Vagina (tissue), 2 donors: ENCODE measurements around the gene STK26. TPM values are rescaled to one million over a fixed set of nuclear protein-coding genes. Genes with fewer than 3 reads are reported as not detected.

Experiments used
- DNase-seq, 2 donors: peaks; one replicate each; pipeline ENCODE4 v3.0.0-alpha.2; 2017; ENCODE audit errors: extremely low spot score in 2 of 2
- H3K27ac ChIP-seq: fragments of 200-600 bp; sonication (generic); one replicate; pipeline ENCODE4 v1.5.1; 2019
- H3K27me3 ChIP-seq: fragments of 200-600 bp; sonication (generic); one replicate; pipeline ENCODE4 v1.5.1; 2019
- H3K36me3 ChIP-seq, 2 donors: fragments of 200-600 bp; sonication (generic); one replicate each; pipeline ENCODE4 v1.5.1; 2017 to 2019
- H3K4me1 ChIP-seq: fragments of 200-600 bp; sonication (generic); one replicate; pipeline ENCODE4 v1.5.1; 2019
- H3K4me3 ChIP-seq, 2 donors: fragments of 200-600 bp; sonication (generic); 1 replicate in 1 of 2; 2 replicates in 1 of 2; pipeline ENCODE4 v1.5.1; 2016 to 2019
- H3K9me3 ChIP-seq: fragments of 200-600 bp; sonication (generic); one replicate; pipeline ENCODE4 v1.5.1; 2019
- POLR2A ChIP-seq, 2 donors: fragments of 450-650 bp; IDR thresholded peaks; one replicate each; pipeline ENCODE4 v1.6.1; 2017; ENCODE audit warnings: antibody characterized with exemption in 2 of 2, mild to moderate bottlenecking in 2 of 2, moderate library complexity in 2 of 2
- POLR2AphosphoS5 ChIP-seq, 2 donors: sonication (generic); formaldehyde crosslinking; IDR thresholded peaks; one replicate each; pipeline ENCODE4 v1.9.0; 2017; ENCODE audit warnings: antibody characterized with exemption in 2 of 2, mild to moderate bottlenecking in 2 of 2, low read depth in 1 of 2; ENCODE audit not compliant: insufficient read depth in 1 of 2
- intact Hi-C: fragments of 100-400 bp; cut with DNase I; formaldehyde crosslinking; loops from one replicate; pipeline ENCODE4 v1.15.1; 2023
- total RNA-seq: library from RNA; depleted of rRNA; stranded (reverse); fragments of >200 nt; gene quantifications from one replicate; pipeline ENCODE4 v1.2.3, GENCODE V29; 2016
- TF ChIP-seq, protein P1 (sequence below), 3 experiments: fragments of 450-650 bp in 2 of 3; fragments of 200-600 bp in 1 of 3; sonication (generic) in 1 of 3; IDR thresholded peaks; one replicate each; pipeline ENCODE4 v1.5.1; 2017 to 2019; ENCODE audit warnings: antibody characterized with exemption in 3 of 3, mild to moderate bottlenecking in 2 of 3, moderate library complexity in 2 of 3

STK26 gene
- total RNA-seq, 1 donor from 2014 or later = 18.9 TPM

- no peaks in the 10 kb centered on the region for H3K27me3 ChIP-seq
- H3K36me3 ChIP-seq = no peaks in the 10 kb centered on the region
- no peaks in the 10 kb centered on the region for H3K9me3 ChIP-seq
- no peaks in the 10 kb centered on the region for H3K4me1 ChIP-seq
- no peak overlapping the region for H3K27ac ChIP-seq
- intact Hi-C loops = no loop called here
- no peak overlapping the region for H3K4me3 ChIP-seq
- TF ChIP-seq POLR2A (IDR thresholded peaks at IDR 0.05) (no peak), POLR2AphosphoS5 (IDR thresholded peaks at IDR 0.05; ENCODE audit: insufficient read depth in 1 of 2, low read depth in 1 of 2) (no peak)
- TF ChIP-seq, protein P1, sequence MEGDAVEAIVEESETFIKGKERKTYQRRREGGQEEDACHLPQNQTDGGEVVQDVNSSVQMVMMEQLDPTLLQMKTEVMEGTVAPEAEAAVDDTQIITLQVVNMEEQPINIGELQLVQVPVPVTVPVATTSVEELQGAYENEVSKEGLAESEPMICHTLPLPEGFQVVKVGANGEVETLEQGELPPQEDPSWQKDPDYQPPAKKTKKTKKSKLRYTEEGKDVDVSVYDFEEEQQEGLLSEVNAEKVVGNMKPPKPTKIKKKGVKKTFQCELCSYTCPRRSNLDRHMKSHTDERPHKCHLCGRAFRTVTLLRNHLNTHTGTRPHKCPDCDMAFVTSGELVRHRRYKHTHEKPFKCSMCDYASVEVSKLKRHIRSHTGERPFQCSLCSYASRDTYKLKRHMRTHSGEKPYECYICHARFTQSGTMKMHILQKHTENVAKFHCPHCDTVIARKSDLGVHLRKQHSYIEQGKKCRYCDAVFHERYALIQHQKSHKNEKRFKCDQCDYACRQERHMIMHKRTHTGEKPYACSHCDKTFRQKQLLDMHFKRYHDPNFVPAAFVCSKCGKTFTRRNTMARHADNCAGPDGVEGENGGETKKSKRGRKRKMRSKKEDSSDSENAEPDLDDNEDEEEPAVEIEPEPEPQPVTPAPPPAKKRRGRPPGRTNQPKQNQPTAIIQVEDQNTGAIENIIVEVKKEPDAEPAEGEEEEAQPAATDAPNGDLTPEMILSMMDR (IDR thresholded peaks at IDR 0.05) = peak; percentile 4 to 18 (median 18)
- no peak for DNase-seq
Measured at GRCh38 chrX:132071254-132071653, 48.2 kb downstream of the STK26 start.

DNA sequence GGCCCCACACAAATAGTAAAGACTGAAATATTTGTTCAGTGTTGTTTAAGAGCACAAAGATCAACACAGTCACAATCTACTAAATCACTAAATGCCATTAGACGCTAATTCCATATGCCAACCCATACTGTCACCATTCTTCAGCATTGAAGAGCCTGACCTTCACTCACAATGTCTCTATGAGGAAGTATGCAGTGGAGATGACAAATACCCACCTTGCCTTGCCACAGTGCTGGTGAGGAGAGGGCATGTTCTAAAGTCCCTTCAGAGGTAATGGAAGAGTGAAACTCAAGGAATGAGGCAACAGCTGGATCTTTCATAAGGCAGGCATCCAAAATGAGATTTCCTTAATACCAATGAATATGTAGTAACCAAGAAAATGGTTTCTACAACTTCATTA lies 54.3 kb downstream of the STK26 start:
- no peaks in the 10 kb centered on the region for H3K36me3 ChIP-seq
- intact Hi-C loops = no loop called here
- TF ChIP-seq POLR2A (IDR thresholded peaks at IDR 0.05) (no peak), POLR2AphosphoS5 (IDR thresholded peaks at IDR 0.05; ENCODE audit: insufficient read depth in 1 of 2, low read depth in 1 of 2) (no peak)
- TF ChIP-seq, protein P1 (IDR thresholded peaks at IDR 0.05) = no peak
- no peak overlapping the region for H3K4me3 ChIP-seq
- DNase-seq = no peak
- no peaks in the 10 kb centered on the region for H3K4me1 ChIP-seq
- H3K27ac ChIP-seq = no peak overlapping the region
- no peaks in the 10 kb centered on the region for H3K27me3 ChIP-seq
- no peaks in the 10 kb centered on the region for H3K9me3 ChIP-seq

DNA sequence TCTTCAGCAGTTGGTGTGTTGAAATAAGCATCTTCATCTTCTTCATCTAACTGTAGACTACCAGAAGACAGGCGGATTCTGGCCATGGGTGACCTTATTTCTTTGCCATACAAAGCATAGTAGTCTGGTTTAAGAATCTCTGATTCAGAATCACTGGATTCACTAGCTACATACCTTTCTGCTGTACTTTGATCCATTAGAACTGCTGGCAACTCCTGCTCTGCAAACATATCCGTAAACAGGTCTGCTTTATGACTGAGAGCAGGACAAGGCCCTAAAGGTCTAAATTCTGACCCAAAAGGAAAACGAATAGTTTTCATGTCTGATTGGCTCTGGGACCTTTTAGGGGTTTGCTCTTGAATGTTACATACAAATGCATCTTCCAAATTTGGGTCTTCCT lies 54.8 kb downstream of the STK26 start:
- TF ChIP-seq POLR2AphosphoS5 (IDR thresholded peaks at IDR 0.05; ENCODE audit: insufficient read depth in 1 of 2, low read depth in 1 of 2) (no peak), POLR2A (IDR thresholded peaks at IDR 0.05) (no peak)
- TF ChIP-seq, protein P1 (IDR thresholded peaks at IDR 0.05) = no peak
- H3K27ac ChIP-seq = no peak overlapping the region
- intact Hi-C loops = no loop called here

GRCh38 chrX:132085786-132086185 lies 62.7 kb downstream of the STK26 start:
- TF ChIP-seq, protein P1 (IDR thresholded peaks at IDR 0.05) = no peak
- Histone ChIP-seq H3K27ac (no peak overlapping the region), H3K27me3 (no peaks in the 10 kb centered on the region), H3K4me3 (no peak overlapping the region), H3K9me3 (no peaks in the 10 kb centered on the region), H3K4me1 (no peaks in the 10 kb centered on the region), H3K36me3 (no peaks in the 10 kb centered on the region)
- no peak for DNase-seq
- intact Hi-C loops = no loop called here

More for the DNA sequence above, 54.8 kb downstream of the STK26 start:
- Histone ChIP-seq H3K9me3 (no peaks in the 10 kb centered on the region), H3K36me3 (no peaks in the 10 kb centered on the region), H3K27me3 (no peaks in the 10 kb centered on the region), H3K4me3 (no peak overlapping the region), H3K4me1 (no peaks in the 10 kb centered on the region)
- no peak for DNase-seq

DNA sequence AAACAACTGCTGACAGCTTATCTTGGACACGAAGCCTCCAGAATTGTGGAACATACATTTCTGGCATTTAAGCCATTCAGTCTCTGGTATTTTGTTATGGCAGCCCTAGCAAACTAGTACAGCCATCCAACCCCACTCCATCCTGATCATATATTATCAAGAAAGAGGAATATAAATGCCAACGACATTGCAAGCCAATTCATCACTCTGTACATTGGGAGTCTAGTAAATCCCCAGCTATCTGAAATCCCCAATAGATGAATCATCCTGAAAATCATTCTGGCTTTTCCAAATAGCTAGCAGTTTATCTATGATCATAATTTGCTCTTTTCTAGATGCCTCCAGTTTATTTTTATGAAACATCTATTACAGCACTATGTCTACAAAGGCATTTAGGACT lies 63.6 kb downstream of the STK26 start:
- DNase-seq = no peak
- H3K4me1 ChIP-seq = no peaks in the 10 kb centered on the region
- H3K36me3 ChIP-seq = no peaks in the 10 kb centered on the region
- H3K9me3 ChIP-seq = no peaks in the 10 kb centered on the region
- H3K27ac ChIP-seq = no peak overlapping the region
- H3K4me3 ChIP-seq = no peak overlapping the region
- no peak for TF ChIP-seq POLR2AphosphoS5 (IDR thresholded peaks at IDR 0.05; ENCODE audit: insufficient read depth in 1 of 2, low read depth in 1 of 2)
- TF ChIP-seq POLR2A (IDR thresholded peaks at IDR 0.05) = no peak
- TF ChIP-seq, protein P1 (IDR thresholded peaks at IDR 0.05) = no peak
- intact Hi-C loops = no loop called here
- no peaks in the 10 kb centered on the region for H3K27me3 ChIP-seq
